HG02973 (cell line): ENCODE data around the gene GALNT9.
"Not testable (repeated sequence)": the region's sequence is repeated elsewhere in the genome, so short reads cannot be mapped to it uniquely, and the experiment has no call there.

Experiments
- ATAC-seq: cut with Tn5 transposase; IDR thresholded peaks from one replicate; pipeline ENCODE4 v1.9.1; 2021; ENCODE audit warnings: moderate library complexity; ENCODE audit not compliant: unreplicated experiment

Gene GALNT9

DNA sequence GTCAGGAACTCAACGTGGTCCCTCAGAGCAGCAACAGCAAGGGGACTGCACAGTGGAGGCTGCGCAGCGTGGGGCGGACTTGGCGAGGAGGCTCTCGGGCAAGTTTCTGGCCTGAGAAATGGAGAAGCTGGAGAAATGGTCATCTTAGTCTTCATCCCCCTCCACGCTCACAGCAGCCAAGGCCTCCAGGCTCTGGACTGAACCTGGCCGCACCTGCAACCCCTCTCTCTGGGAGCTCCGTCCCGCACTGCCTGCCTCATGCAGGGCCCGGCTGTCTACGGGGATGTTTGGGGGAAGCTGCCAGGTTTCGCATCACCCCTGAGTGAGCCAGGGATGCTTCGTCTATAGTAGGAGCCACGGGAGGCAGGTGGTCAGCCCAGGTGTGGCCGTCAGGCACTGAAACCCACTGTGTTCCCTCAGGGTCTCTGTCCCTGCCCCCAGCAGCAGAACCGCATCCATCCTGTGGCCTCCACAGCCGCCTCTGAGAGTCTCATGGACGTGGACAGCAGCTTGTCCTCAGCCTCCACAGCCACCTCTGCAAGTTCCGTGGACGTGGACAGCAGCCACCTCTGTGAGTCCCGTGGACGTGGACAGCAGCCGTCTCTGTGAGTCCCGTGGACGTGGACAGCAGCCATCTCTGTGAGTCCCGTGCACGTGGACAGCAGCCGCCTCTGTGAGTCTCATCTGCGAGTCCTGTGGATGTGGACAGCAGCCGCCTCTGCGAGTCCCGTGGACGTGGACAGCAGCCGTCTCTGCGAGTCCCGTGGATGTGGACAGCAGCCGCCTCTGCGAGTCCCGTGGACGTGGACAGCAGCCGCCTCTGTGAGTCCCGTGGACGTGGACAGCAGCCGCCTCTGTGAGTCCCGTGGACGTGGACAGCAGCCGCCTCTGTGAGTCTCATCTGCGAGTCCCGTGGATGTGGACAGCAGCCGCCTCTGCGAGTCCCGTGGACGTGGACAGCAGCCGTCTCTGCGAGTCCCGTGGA lies 29.1 kb upstream of the GALNT9 start:
- ATAC-seq, result not testable (repeated sequence)

DNA sequence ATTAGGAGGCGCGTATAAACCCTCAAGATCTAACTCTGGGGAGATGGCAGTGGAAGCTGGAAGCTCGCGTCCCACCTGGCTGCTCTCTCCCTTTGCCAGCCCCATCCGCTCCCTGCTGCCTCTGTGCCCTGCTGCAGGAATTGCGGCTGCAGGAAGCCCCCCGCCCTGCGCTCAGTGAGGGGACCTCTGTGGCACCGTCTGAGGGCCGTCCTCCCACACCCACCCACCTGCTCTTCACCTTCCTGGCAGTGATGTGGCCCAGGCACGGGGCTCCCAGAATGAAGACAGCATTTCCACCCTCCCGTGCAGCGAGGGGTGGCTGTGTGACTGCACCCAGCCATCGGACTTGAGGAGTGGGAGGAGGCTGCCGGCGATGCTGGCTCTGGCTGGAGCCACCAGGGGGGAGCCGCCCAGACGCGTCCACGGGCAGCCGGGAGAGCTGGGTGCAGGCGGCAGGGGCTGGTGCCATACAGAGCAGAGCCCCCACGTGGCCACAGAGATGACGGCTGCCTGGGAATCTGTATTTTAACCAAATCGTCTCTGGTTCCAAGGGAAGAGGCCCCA lies 28.3 kb upstream of the GALNT9 start:
- no peak for ATAC-seq

GRCh38 chr12:132356691-132357622 lies 27.6 kb upstream of the GALNT9 start:
- no peak for ATAC-seq

DNA sequence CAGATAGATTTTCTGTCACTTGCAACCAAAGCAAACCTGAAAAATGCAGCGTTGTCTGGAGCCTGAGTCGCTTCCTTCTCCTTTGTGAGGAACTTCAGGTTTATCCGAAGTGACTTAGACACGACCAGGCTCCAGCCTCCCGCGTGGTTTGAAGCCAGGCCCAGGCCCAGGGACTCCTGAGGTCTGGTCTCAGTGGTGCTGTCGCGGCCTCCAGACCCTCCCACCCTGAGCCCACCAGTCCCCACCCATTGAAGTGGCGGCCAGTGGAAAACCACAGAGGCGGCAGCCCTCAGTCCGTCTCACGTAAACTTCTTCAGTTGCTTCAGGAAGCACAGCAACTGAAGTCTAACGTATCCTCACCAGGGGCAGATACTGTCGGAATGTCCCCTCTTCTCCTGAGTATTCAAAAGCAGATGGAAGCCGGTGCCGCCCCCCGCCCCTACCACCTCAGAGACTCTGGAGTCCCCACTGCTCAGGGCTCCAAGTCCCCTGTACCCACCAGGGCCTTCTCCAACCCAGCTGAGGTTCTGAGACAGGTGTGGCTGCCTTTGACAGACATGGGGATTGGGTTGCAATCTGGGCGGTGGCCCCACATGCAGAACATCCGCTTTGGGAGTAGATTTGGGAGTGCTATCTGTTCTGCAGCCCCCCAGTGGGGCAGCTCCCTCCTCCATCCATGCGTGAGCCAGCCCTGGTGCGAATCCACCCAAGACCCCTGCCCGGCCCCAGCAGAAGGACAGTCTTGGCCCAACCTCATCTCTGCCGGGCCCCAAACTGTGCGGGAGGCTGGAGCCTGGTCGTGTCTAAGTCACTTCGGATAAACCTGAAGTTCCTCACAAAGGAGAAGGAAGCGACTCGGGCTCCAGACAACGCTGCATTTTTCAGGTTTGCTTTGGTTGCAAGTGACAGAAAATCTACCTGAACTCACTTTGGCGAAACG lies 26.6 kb upstream of the GALNT9 start:
- no peak for ATAC-seq

- ATAC-seq, result no peak
Observed at GRCh38 chr12:132354982-132355680, 25.7 kb upstream of the GALNT9 start.

GRCh38 chr12:132354211-132354981 lies 25.0 kb upstream of the GALNT9 start:
- no peak for ATAC-seq

- ATAC-seq, result no peak
Observed at GRCh38 chr12:132353811-132354210, 24.4 kb upstream of the GALNT9 start.

- no peak for ATAC-seq
Observed at GRCh38 chr12:132352896-132353800, 23.8 kb upstream of the GALNT9 start.

DNA sequence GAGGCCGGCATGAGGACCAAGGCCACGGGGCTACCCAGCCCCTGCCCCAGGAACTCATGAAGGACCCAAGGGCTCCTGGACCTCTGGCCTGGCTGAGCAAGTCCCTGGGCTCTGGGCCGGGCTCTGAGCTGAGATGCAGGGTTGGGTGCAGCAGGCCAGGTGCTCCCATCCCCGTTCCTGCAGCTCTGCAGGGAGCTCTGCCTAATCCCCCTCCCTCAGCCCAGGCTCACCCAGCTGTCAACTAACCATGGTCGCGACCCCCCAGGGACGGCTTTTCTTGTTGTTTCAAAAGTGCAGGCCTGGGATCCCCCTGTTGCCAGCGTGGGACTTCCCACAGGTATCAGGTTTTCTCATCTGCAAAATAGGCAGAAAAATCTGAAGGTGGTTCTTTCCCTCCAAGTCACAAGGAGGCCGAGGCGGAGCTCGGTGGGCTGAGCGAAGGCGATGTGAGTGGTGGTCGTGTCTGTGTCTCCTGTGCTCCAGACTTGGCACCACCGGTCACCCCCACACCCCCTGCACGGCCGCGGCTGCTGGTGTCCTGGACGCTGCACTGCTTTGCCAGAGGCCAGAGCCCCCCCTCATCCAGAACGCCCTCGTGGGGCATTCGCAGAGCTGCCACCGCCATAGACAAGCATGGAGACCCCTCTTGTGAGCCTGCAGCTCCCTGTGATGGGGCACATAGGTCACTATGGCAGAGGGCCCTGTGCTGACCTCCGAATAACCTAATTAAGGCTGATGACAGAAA lies 22.5 kb upstream of the GALNT9 start:
- ATAC-seq, result no peak

DNA sequence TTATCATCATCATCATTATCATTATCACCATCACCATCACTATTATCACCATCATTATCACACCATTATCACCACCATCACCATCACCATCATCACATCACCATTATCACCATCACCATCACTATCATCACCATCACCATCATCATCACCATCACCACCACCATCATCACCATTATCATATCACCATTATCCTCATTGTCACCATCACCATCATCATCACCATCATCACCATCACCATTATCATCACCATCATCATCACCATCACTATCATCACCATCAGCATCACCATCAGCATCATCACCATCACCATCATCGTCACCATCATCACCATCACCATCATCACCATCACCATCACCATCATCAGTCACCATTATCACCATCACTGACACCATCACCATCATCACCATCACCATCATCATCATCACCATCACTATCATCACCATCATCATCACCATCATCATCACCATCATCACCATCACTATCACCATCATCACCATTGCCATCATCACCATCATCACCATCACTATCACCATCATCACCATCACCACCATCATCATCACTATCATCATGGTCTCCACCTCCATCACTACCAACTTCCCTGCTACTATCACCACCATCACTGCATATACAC lies 20.2 kb upstream of the GALNT9 start:
- no peak for ATAC-seq

- ATAC-seq, result no peak
Observed at GRCh38 chr12:132348176-132348575, 18.8 kb upstream of the GALNT9 start.

GRCh38 chr12:132347176-132347855 lies 17.9 kb upstream of the GALNT9 start:
- no peak for ATAC-seq

DNA sequence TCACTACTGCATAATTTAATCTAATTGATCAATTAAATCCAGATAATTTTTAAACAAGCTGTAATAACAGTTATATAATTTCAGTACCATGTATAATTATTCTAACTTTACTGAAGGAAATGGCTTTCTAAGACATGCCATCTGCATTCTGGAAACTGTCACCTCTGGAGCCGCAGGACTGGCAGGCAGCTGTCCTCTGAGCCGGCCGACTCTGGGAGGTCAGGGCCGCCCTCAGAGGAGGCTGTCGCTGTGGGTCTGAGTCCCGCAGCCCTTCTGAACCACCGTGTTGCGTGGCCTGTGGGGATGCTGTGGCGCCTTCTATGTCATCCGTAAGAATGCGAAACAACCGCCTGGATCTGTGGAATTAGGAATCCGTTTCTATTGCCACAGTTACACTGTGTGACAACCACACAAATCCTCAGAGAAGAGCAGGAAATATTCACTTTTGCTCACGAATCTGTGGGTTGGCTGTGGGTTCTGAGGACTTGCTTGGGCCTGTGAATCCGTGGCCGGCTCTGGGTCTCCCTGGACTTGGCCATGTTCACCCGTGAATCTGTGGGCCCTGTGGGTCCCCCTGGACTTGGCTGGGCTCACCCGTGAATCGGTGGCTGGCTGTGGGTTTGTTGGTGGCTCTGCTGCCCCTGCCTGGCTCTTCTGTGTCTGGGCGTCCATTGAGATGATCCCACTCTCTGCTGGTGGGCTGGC lies 17.2 kb upstream of the GALNT9 start:
- ATAC-seq, result no peak

GRCh38 chr12:132345561-132346200 lies 16.3 kb upstream of the GALNT9 start:
- no peak for ATAC-seq

DNA sequence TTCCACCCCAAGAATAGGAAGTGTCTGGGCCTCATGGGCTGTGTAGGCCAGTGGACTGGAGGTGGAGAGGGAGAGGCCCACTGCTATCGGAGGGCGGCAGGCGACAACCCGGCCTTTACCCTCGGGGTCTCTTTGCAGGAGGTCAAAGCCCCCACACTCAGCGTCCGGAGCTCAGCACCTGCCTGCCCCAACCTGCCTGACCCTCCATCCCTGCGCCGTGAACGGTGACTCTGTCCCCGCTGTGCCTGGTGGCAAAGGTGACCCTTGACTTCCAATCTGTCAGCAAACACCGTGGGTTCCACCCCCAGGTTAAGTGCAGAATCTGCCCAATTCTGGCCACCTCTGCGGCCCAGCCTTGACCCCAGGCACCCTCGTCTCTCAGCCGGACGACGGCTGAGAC lies 15.7 kb upstream of the GALNT9 start:
- ATAC-seq, result no peak
